ELF-1 (cell line): ENCODE results near the gene TBC1D9.
"Not testable (repeated sequence)": the region's sequence is repeated elsewhere in the genome, so short reads cannot be mapped to it uniquely, and the experiment has no call there.

Experiments used
- DNase-seq: peaks from one replicate; pipeline ENCODE4 v3.0.0-alpha.2; 2016; ENCODE audit warnings: low read depth, low spot score

TBC1D9 gene

DNA sequence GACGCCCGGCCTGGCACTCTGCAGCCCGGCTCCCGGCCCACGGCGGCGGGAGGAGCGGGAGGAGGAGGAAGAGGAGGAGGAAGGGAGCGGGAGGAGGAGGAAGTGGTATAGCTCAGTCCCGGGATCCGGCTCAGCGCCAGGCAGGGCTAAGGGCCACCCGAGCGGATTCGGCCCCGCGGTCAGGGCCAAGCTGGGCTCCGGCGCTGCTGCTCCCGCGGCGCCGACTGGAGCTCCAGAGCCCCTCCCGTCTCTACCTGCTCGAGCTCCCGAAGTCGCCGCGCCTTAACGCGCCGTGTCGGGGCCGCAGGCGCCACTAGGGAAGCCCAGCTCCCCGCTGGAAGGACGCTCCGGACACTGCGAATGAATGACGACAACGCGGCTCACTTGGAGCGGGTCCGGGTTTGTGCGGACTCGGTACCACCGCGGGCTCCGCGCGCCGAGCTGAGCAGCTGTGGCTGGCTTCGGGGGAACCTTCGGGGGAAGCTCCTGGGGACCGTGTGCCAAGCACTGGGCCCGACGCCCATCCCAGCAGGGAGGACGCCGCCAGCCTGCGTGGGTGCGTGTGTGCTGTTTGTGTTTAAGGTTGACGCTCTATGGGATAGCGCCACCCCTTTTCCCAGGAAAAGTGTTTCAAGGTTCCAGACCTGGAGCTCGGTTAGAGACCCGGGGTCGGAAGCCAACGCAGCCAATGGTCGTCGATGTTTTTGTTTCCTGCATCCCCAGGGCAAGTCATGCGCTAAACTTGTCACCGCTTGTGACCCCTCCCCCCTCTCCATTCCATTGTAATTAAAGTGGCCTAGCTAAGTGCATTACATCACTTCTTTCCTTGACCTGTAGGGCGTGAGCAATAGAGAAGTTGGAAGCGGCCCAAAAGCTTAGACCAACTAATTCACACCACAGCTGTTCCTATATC is at the start of gene TBC1D9:
Gene TBC1D9 (minus strand): TSS at position 67 of the 913 bp plus-strand sequence. CDS start 340 bp downstream, outside the sequence.
- peak; percentile 97 for DNase-seq

DNA sequence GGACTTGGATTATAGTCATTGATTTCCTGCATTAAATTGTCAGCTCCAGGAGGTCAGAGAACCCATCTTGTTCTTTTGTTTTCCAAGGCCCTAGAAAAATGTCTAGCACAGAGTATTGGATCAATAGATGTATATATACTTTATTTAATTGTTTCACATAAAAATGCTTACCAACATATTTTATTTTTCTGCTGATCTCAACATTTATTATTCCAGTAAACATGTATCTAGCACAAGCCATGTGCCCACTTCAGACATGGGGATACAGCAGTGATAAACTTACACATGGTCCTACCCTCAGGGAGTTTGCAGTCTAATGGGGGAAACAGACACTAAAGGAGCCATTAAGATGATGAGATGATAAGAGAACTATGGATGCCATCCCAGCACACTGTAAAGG is 49.1 kb upstream of the TBC1D9 start:
- DNase-seq: no peak

DNA sequence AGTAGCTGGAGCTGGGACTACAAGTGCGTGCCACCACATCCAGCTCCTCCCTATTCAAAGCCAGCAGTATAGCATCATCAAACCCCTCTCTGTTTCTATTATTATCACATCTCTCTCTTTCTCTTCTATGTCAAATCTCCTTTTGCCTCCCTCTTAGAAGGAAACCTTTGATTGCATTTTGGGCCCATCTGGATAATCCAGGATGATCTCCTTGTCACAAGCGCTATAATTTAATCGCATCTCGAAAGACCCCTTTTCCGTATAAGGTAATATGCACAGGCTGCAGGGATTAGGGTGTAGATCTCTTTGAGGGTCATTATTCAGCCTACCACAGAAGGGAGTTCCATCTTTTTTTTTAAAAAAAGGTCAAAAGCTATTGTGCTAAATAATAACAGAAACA is 46.4 kb upstream of the TBC1D9 start:
- DNase-seq: no peak

DNA sequence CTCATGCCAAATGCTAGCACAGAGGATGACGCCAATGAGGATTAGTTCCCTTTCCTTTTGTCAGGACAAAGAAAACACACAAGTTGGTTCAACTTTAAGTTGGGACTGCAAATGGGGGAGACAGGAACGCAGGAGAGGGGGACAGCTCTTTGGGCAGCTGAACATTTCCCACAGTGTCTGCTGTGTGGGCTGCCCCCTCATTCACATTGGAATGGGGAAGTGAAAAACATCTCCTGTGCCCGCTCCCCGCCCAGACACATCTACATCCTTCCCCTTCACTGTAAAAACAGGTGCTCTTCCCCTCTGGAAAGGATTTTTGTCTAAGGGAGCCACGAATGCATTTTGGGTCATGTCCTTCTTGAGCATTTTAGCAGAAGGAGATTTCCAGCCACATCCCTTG is 44.5 kb upstream of the TBC1D9 start:
- no peak for DNase-seq

DNA sequence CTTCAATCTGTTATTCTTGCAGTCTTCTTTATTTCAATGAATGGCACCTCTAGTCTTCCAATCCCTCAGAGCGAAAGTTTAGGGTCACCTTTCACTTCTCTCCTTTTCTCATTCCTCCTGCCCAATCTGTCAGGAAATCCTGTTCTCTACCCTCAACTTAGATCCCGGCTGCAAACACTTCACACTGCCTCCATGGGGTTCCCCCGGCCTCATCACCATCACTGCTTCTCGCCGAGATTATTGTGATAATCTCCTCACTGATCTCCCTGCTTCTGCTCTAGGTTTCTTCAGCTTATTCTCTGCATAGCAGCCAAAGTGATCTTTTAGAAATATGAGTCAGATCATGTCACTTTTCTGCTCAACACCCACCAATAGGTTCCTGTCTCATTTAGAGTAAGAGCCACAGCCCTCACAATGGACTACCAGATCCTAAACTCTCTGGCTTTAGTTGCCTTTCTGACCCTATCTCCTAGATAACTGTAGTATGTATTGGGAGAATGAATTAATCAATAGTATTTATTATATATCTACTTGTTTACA is 43.6 kb upstream of the TBC1D9 start:
- DNase-seq: no peak

DNA sequence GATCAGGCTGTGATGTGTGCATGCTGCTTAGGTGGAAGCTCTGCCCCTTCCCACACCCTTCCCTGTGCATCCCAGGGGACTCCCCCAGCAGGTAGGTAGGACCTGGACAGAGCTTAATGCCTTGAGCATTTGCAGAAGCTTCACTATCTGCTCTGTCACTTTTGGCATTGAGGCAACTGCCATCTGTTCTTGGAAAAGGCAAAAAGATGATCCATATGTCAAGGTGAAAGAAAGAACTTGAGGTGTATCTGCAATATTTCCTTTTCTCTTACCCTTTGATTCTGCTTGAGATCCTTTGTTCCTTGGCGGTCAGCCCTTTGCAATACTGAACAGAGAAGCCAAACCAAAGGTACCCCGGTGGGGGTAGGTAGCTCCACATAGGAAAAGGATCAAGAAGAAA is 37.1 kb upstream of the TBC1D9 start:
- no peak for DNase-seq

DNA sequence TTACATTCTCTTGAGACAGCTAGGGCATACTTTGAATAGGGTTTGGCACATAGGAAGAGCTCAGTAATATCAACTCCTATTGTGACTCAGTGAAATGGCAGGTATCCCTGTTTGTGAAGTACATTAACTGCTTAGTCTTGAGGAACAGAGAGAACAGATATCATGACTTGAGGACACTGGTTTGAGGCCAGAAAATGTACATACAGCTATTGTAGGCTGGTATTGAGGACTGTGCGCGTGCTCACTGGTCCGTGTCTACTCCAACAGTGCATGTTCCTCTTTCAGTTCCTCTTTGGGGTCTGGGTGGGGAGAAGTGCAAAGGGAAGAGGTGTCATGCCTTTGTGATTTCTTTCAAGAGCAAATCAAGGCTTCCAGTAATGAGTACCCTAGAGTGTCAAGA is 34.6 kb upstream of the TBC1D9 start:
- no peak for DNase-seq

DNA sequence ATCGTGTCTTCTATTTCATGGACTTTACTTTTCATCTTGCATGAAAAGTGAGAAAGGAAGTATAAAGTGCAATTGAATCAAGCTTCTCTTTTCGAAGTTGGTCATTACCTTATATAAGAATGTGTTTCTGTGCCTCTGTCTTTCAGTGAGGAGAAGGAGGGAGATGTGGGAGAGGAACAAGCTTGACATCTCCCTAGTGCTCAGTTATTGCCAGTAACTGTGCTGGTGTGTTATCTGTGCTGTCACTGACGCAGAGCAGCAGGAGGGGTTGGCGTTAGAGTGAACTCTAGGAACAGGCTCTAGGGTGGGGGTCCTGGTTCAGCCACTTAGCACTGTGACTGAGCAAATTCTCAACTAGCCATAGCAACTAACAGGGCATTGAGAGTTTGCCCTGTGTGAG is 34.0 kb upstream of the TBC1D9 start:
- no peak for DNase-seq

DNA sequence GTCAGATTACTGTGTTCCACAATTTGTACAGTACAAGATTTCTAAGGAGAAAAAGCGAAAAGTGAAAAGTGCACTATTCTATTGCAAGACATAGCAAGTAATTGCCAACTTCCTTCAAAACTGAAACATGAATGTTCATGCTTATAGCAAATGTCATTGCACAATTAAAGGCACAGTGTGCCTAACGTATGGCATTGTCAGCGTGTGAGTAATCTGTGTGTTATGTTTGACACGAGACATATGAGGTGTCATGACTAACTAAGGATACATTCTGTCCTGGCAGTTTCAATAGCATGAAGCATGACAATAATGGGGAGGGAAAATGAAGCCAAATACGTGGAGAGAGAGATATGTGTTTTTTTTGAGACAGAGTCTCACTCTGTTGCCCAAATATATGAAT is 33.6 kb upstream of the TBC1D9 start:
- no peak for DNase-seq

DNA sequence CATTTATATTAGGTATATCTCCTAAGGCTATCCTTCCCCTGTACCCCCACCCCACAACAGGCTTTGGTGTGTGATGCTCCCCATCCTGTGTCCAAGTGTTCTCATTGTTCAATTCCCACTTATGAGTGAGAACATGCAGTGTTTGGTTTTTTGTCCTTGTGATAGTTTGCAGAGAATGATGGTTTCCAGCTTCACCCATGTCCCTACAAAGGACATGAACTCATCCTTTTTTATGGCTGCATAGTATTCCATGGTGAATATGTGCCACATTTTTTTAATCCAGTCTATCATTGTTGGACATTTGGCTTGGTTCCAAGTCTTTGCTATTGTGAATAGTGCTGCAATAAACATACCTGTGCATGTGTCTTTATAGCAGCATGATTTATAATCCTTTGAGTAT is 26.6 kb upstream of the TBC1D9 start:
- not testable (repeated sequence) for DNase-seq

DNA sequence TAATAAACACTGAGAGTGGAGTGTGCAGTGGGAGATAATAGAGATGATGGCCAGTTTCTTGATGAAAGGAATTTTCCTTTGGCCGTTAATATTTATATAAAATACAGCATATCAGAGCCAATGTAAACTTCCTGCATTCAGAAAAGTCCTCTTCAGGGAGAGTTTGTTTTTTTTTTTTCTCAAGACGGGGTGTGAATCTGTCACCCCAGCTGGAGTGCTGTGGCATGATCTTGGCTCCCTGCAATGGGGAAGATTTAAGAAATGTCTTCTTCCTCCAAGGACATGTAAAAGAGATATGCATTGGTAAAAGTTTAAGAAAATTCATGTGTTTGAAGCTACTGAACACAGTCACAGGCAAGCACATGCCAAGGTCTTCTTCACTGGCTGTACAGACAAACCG is 25.4 kb upstream of the TBC1D9 start:
- DNase-seq: no peak

DNA sequence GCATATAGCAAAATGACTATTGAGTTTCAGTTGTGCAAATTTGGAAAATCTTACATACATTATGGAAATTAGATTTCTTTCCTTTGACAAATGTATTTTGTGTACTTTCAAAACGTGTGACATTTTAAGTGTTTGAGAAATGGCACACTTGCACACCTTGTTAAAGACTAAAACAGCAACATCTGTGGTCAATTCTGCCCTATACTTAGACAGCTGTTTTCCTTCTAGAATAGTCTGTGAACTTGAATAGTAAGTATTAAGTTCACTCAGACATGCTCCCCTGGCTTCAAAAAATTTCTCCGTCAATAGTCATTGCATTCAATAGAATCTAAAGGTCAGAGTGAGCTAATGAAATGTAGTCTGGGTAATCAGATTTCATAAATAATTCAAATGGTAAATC is 21.7 kb upstream of the TBC1D9 start:
- DNase-seq: no peak

DNA sequence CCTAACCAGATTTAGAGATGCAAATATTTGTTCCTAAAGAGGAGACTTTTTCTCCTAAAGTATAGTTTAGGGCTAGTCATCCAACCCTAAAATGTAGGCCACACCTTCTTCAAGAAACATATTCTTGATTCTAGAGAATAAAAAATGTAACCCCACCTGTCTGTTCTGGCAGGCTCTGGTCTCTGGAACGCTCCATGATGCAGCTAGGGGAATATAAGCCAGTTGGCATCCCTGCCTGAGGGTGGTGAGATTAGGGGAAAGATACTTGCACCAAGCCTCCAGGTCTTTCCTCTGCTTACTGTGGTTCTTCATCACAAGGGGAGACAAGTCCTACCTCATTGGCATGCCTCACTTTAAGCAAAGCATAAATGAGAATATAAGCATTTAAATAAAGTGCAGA is 21.2 kb upstream of the TBC1D9 start:
- no peak for DNase-seq

DNA sequence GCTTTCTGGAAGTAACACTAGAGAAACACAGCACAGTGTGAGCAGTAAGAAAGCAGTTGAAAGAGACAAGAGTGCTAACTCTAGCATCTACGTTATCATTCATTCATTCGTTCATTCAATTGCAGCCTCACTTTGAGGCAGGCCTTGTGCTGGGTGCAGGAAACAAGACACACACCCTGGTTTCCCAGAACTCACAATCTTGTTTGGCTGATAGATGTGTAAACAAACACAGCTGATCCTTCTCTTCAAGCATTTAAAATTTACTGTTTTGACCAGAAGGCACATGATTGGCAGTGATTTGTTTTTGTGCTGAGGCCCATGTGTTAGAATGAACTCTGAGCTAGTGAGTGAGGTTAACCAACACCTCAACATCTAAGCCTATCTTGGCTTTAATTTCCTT is 20.4 kb upstream of the TBC1D9 start:
- DNase-seq: no peak

DNA sequence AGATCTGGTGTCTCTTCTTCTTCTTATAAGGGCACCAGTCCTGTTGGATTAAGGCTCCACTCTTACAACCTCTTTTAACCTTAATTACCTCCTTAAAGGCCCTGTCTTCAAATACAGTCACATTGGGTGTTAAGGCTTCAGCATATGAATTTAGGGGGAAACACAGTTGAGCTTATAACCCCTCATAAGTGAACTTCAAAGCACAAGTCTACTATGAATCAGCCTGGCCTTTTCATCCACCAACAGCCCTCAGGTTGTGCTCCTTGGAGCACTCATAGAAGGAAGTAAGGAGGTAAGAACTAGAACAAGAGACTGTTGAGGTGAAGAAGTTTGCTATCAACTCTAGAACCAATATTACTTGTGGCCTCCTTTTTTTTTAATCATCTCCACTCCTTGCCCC is 18.8 kb upstream of the TBC1D9 start:
- no peak for DNase-seq

DNA sequence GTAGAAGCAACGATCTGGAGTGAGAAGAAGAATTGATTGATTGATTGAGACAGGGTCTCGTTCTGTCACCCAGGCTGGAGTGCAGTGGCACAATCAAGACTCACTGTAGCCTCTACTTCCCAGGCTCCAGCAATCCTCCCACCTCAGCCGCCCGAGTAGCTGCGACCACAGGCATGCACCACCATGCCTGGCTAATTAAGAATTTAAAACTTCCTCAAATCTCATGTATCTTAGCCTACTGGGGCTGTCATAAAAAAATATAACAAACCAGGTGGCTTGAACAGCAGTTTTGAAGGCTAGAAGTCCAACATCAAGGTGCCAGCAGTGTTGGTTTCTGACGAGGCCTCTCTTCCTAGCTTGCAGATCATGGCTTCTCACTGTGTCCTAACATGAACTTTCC is 18.3 kb upstream of the TBC1D9 start:
- DNase-seq: no peak

DNA sequence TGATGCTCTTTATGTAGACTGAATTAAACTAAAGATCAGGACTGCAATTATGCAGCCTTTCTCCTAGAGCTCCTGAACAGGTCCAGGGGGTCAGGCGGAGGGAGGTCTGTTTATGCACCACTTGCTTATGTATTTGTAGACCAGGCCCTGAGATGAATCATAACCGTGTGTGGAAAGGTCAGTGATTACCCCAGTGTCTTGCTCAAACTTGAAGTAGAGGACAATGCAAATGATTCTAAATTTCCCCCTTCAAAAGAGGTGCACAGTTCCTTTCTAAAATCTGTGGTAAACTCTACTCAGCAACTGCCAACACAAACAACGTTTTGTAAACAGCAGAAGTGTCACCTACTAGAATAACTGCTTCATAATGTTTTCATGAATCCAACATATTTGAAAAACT is 13.0 kb upstream of the TBC1D9 start:
- no peak for DNase-seq

DNA sequence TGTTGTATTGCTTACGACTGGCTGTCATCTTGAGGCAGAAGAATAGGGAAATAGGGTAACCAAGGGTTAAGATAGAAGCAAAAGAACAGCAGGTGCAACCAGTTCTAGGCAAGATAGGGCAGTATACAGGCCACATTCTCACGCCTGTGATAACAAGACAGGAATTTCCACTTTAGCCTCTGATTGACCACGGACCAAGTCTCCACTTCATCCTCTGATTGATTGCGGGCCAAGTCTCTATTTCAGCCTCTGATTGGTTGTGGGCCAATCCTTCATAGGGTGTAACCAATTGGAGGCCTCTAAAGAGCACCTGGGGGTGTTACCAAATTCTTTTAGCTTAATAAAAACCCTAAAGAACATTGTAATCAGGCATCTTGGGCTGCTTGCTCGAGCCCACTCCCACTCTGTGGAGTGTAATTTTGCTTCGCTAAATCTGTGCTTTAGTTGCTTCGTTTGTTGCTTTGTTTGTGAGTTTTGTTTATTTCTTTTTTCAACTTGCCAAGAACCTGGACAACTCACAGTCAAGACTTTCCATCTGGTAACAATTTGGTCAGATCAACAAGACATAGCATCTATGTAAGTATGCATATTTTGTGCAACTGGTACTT is 8.7 kb upstream of the TBC1D9 start:
- peak; percentile 49 for DNase-seq

DNA sequence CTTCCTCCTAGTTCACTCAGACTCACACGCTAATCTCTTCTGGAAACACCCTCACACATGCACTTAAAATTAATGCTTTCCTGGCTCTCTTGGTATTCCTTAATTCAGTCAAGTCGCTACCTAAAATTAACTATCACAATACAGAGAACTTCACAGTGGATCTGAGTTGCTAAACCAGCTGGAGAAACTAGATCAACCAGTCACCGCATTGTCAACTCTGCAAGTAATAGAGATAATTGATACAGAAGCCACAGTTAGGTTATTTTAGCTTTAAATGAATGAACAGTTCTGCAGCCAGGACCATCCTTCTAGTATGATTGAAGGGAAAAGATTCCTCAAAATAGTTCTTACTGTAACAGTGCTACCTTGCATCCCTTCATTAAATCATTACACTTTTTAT is 6.0 kb upstream of the TBC1D9 start:
- no peak for DNase-seq

DNA sequence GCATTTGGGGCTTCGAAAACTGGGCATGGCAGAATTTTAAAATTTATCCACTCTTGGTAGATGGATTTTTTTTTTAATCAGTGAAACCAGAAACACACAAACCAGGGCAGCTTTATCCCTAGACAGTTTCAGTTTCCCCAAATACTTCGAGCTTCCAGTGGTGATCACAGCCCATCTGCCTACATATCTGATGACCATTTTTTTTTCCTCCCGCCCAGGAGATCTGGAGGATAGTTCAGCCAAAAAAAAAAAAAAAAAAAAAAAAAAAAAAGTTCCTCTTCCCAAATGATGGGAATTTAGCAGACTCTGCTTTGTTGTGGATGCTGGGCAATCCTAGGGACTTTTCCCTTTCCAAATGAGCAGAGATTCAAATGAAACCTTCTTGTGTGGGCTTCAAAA is 1.0 kb upstream of the TBC1D9 start:
- no peak for DNase-seq

DNA sequence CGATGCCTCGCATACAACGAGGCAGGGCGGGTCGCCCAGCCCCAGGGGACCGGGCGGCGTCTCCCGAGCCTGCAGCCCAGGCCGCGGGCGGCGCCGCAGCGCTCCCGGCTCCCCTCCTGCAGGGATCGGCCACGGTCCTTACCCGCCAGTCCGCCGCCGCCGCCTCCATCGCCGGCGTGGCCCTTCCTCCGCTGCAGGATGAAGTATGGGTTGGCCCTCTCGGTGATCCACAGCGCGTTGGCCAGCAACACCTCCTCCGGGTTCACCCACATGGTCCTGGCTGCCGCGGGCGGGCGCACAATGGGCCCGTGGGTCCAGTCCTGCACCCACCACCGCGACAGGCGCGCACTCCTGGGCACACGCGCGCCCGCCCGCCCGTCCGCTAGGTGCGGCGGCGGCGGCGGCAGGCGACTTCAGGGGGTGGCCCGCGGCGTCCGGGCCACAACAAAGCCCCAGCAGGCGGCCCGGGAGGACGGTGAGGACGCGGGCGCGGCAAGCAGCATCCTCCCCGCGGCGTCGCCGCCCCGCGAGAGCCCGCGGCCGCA is 339 bp downstream of the TBC1D9 start:
- peak; percentile 82 for DNase-seq

DNA sequence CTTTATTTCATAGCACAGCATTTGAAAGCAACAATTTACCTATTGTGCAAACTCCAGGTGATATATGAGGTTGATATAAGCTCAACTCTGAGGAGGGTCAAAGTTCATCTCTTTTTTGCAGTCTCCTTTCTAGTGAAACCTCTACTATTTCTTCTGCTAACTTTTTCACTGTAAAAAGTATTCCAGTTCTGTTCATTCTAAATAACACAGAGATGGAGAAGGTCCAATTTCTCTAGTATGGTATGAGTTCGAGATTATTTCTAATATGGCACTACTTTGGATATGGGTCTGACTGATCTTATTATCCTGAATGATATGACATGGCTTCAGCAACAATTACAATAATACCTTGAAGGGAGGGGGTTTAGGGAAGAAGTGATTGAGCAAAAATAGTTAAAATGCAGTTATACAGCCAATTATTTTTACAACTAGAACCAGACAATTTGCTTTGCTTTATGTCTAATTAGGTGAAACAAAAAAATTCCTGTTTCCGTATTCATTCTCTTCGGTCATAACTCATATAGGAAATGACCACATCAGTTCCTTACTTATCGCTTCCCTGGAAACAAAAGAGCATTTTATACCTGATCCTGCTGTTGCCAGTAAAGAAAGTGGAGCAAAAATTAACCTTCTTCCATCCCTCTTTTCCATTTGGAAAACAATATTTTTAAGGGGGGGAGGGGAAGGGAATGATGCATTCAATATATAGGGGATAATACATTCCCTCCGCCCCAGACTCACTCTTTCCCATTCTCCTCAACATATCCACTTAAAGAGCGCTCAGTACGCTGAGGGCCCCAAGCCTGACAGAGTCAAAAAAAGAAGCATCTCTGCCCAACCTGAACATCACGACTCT is 1.0 kb downstream of the TBC1D9 start:
- no peak for DNase-seq
